NCI-H146 treated with DMSO at 0.1 percent for 48 hours (cell line): Measurements from ENCODE around the gene LDHB.
A peak's percentile ranks its signal among the peaks of the same experiment; 100 is the strongest.
"Not testable (repeated sequence)": the region's sequence is repeated elsewhere in the genome, so short reads cannot be mapped to it uniquely, and the experiment has no call there.

ENCODE experiments used
- DNase-seq: peaks from one replicate; lab custom pipeline; 2025; ENCODE audit not compliant: unreplicated experiment; lab: John Stamatoyannopoulos, UW

The LDHB gene

DNA sequence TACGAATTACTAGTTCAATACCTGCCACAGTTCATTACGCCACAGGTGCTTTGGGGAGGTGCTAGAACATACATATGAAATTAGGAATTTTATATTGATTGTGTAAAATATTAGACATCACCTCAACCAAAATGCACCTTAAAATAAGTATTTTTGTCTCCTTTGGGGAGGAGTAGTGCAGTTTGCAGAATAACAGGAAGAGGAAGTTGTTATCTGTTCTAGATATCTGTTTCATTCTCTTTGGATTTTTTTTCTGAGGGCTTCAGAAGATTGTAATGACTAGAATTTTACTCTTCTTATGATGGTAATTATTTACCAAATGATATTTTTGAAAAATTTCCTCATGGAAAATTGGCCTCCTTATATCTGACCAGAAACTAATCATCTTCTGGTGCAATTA, 43.1 kb downstream of the LDHB start:
- no peak for DNase-seq

DNA sequence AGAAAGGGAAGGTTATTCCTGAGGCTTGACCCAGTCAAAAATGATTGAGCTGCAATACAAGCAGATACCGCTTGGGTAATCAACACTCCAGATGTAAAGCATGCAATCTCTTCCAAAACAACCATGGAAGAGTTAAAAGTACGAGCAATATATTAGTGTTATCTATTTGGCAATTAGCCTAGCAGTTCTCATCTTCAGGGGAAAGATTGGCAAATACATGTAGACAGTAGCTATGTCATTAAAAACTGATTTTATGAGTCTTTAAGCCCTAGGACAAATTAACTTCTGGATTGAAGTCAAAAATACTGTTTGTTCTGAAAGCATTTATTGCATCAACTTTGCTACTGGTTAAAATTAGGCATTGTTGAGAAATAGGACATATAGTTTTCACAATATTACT, 43.7 kb downstream of the LDHB start:
- DNase-seq = peak; percentile 17

DNA sequence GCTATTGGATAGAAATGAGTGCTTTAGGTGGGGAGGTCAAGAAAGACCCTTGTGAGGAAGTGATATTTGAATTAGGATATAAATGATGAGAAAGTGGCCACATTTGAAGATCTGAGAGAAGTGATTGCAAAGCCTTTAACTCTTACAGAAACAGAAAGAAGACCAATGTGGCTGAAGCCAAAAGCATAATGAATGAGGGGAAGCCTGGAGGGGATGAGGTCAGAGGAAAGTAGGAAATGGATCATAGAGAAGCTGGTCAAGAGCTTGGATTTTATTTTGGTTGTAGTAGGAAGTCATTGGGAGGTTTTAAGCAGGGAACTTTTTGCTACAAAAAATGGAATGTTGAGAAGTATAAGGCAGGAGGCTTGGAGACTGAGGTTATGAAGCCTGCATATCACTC, 49.4 kb downstream of the LDHB start:
- DNase-seq = no peak

- DNase-seq = no peak
Observed at GRCh38 chr12:21607701-21608100, 49.9 kb downstream of the LDHB start.

GRCh38 chr12:21606175-21606574, 51.5 kb downstream of the LDHB start:
- DNase-seq = no peak

- no peak for DNase-seq
Observed at GRCh38 chr12:21604245-21605101, 53.2 kb downstream of the LDHB start, which contains the start of gene GYS2. Gene GYS2, minus strand, starts transcription at chr12:21604847. Its CDS starts 255 bp downstream, at chr12:21604592.

GRCh38 chr12:21602774-21603173, 54.9 kb downstream of the LDHB start:
- no peak for DNase-seq

DNA sequence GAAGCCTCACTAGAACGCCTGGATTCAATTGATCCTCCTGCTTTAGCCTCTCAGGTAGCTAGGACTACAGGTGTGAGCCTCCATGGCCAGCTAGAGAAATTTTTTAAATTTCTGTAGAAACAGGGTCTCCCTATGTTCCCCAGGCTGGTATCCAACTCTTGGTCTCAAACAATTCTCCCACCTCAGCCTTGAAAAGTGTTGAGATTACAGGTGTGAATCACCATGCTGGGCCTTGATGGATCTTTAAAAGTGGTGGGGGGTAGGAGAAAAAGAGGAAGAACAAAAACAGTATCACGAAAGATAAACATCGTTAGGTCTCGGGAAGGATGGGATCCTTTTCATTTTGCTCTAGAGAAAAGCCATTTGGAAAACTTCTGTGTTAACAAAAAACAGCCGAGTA, 57.4 kb downstream of the LDHB start:
- DNase-seq = no peak

DNA sequence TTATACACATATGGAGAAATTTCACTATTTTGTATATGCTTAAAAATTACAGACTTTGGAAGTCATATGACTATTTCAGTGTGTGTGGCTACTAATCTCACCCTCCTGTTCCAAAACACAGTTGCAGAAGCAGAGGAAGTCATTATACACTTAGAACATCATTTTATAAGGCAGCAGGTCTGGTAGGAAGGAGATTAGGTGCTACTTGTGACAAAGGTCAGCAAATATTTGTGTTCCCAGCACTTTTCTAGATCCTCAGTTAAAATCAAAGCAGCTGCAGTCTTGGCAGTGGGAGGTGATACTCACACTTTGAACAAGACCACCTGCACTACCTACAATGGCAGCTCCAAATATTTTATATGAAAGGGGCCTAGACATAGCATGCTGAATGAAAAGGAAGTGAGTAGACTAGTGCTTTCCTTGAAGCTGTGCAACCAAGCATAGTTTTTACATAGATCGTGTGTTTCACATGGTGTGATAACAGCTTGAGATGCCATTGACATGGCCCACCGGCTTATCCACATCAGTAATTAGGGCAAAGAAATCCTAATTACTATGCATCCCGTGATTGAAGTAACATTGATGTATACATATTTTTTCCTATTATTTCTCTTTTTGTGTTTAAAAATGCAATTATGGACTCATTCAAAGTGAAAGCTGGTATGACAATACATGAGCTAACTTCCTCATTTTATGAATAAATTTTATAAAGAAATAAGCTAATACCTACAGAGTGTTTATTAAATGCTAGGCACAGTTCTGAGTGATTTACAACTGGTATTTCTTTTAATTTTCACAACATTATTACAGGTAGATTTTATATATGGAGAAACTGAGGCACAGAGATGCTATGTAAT, 58.3 kb downstream of the LDHB start:
- DNase-seq = no peak

DNA sequence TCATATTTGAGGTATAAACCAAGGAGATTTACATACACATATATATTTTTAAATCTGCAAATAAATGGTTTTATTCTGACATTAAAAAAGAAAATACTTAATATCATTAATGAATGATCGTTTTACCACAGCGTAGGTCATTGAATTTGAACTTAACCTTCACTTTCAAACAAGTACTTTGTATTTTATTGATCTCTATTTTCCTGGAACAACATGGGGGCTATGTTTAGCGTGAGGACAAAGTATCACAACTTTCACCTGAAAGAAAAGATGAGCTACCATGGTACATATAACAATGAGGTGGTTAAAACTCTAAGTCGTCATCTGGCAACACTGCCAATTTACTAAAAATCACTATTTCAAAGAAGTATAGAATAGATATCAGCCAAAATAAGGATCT, 59.0 kb downstream of the LDHB start:
- DNase-seq = no peak

GRCh38 chr12:21595356-21595755, 62.3 kb downstream of the LDHB start:
- not testable (repeated sequence) for DNase-seq

DNA sequence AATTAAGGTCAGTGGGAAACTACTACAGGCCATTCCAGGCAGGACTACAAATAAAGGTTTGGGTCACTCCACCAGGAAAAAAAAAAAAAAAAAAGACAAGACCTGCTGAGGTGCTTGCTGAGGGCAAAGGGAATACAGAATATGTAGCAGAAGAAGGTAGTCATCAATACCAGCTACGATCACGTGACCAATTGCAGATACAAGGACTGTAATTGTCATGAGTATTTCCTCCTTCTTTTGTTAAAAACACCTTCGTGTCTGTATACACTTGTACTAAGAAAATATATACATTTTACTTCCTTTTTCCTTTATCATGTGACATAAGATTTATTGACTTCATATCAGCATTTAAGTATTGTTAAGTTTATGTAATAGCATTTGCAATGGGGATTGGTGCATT, 72.2 kb downstream of the LDHB start:
- DNase-seq = no peak
